ENCODE measurements around the gene CAV3. TPM values are rescaled to one million over a fixed set of nuclear protein-coding genes. Genes with fewer than 3 reads are reported as not detected.

Gene CAV3
- polyA plus RNA-seq, 3 donors = not detected

- Histone ChIP-seq H3K9me3 (replicated peaks in 1 of 2; ENCODE audit: control insufficient read depth in 1 of 2, insufficient read depth in 1 of 2, low read length in 2 of 2) (no peaks in the 10 kb centered on the region), H3K36me3 (replicated peaks in 1 of 2; ENCODE audit: control insufficient read depth in 1 of 2, insufficient read depth in 2 of 2, low read length in 2 of 2) (no peaks in the 10 kb centered on the region), H3K27ac (ENCODE audit: low read depth in 1 of 2, low read length in 2 of 2) (no peak overlapping the region), H3K4me2 (replicated peaks; ENCODE audit: extremely low read depth, low read length, poor library complexity, severe bottlenecking) (no peak overlapping the region), H3K27me3 (ENCODE audit: control insufficient read depth in 2 of 2, insufficient read depth in 2 of 2, low read length in 2 of 2) (no peaks in the 10 kb centered on the region), H3K4me1 (ENCODE audit: control insufficient read depth in 1 of 2, insufficient read depth in 2 of 2, low read length in 2 of 2) (no peaks in the 10 kb centered on the region), H3K9ac (ENCODE audit: insufficient read depth, low read length, poor library complexity, severe bottlenecking) (no peak overlapping the region), H2AFZ (ENCODE audit: insufficient read depth, low read depth, low read length, poor library complexity, severe bottlenecking) (no peak overlapping the region), H4K20me1 (ENCODE audit: insufficient read depth, low read length) (no peaks in the 10 kb centered on the region), H3K79me2 (ENCODE audit: insufficient read depth, low read length) (no peaks in the 10 kb centered on the region), H3K4me3 (replicated peaks in 1 of 3; ENCODE audit: low read depth in 2 of 3, low read length in 3 of 3) (no peak overlapping the region)
- Mint-ChIP-seq H3K4me3 (no peak overlapping the region), H3K27me3 (ENCODE audit: low read depth in 3 of 3) (peaks cover 0 to 5% (median 2%) of the 10 kb centered on the region in 3 donors), H3K36me3 (no peaks in the 10 kb centered on the region), H3K4me1 (peaks cover 3% of the 10 kb centered on the region), H3K9me3 (no peaks in the 10 kb centered on the region), H3K27ac (no peak overlapping the region)
- WGBS (ENCODE audit: insufficient coverage) = 86% methylated on average over 2 of the region's 4 CpGs
- intact Hi-C loops (cut with micrococcal nuclease) = no loop called here
- no peak for TF ChIP-seq CTCF (IDR thresholded peaks at IDR 0.05)
- no peak for DNase-seq
These were observed 42.8 kb downstream of the CAV3 start for GRCh38 chr3:8776406-8776805.

GRCh38 chr3:8777201-8777977 is 43.8 kb downstream of the CAV3 start:
- H3K27me3 Mint-ChIP-seq (ENCODE audit: low read depth in 3 of 3) = peaks cover 0 to 5% (median 2%) of the 10 kb centered on the region in 3 donors
- DNase-seq = no peak
- 83% methylated on average over 3 of the region's 5 CpGs for WGBS (ENCODE audit: insufficient coverage)
- peaks cover 3% of the 10 kb centered on the region for H3K4me1 Mint-ChIP-seq
- Histone ChIP-seq H4K20me1 (ENCODE audit: insufficient read depth, low read length) (no peaks in the 10 kb centered on the region), H3K36me3 (replicated peaks in 1 of 2; ENCODE audit: control insufficient read depth in 1 of 2, insufficient read depth in 2 of 2, low read length in 2 of 2) (no peaks in the 10 kb centered on the region), H3K4me3 (replicated peaks in 1 of 3; ENCODE audit: low read depth in 2 of 3, low read length in 3 of 3) (no peak overlapping the region), H3K79me2 (ENCODE audit: insufficient read depth, low read length) (no peaks in the 10 kb centered on the region), H3K9ac (ENCODE audit: insufficient read depth, low read length, poor library complexity, severe bottlenecking) (no peak overlapping the region), H3K9me3 (replicated peaks in 1 of 2; ENCODE audit: control insufficient read depth in 1 of 2, insufficient read depth in 1 of 2, low read length in 2 of 2) (no peaks in the 10 kb centered on the region), H3K4me1 (ENCODE audit: control insufficient read depth in 1 of 2, insufficient read depth in 2 of 2, low read length in 2 of 2) (no peaks in the 10 kb centered on the region), H3K27ac (ENCODE audit: low read depth in 1 of 2, low read length in 2 of 2) (no peak overlapping the region), H2AFZ (ENCODE audit: insufficient read depth, low read depth, low read length, poor library complexity, severe bottlenecking) (no peak overlapping the region), H3K27me3 (ENCODE audit: control insufficient read depth in 2 of 2, insufficient read depth in 2 of 2, low read length in 2 of 2) (no peaks in the 10 kb centered on the region), H3K4me2 (replicated peaks; ENCODE audit: extremely low read depth, low read length, poor library complexity, severe bottlenecking) (no peak overlapping the region)
- no peak overlapping the region for H3K27ac Mint-ChIP-seq
- no peak for TF ChIP-seq CTCF (IDR thresholded peaks at IDR 0.05)
- no peaks in the 10 kb centered on the region for H3K9me3 Mint-ChIP-seq
- intact Hi-C loops (cut with micrococcal nuclease) = no loop called here
- no peak overlapping the region for H3K4me3 Mint-ChIP-seq
- no peaks in the 10 kb centered on the region for H3K36me3 Mint-ChIP-seq

Measured in CD14-positive monocyte (primary cell).